ELR (cell line): ENCODE data around the gene CNIH4.
A peak's percentile ranks its signal among the peaks of the same experiment; 100 is the strongest.

Experiments
- DNase-seq: peaks from one replicate; pipeline ENCODE4 v3.0.0-alpha.2; 2015; ENCODE audit warnings: low read depth

CNIH4 gene

DNA sequence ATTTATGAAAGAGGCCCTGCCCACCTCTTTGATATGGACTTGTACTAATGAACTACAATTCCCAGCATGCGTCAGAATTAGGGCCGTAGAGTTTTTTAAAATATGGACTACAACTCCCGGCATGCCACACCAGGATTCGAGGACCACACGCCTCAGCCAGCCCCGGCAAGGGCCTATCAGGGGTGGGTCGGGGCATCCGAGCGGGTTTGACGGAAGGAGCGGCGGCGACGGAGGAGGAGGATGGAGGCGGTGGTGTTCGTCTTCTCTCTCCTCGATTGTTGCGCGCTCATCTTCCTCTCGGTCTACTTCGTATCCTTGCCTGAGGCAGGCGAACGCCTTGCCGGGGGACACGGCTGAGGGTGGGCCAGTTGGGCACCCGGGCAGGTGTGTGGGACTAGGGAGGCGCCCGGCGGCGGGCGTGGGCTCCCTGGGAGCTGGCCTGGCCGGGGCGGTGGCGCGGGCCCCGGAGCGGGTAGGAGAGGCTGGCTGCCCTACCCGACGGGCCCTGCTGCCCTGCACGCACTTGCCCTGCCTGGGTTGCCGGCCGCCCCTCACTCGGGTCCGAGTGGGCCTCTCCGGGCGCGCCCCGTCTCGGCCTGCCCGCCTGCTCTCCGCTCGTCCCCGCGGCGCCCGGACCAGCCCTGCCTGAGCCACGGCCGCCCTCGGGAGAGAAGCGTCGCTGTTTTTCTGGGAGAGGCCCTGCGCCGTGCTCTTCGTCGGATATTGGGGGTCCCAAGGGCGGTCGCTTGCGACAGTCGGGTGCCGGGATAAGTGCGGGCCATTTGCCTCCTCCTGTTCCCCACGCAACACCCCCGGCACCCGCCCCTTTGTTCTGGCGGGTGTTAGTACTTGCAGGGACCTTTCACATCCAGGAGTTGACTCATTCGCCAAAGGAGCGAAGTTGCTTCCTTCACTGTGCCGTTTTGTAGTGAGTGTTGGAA lies at the start of gene CNIH4:
TSS of gene CNIH4 (plus strand) at position 195 of the 941 bp plus-strand sequence. CDS start at position 241, 46 bp downstream.
- peak; percentile 98 for DNase-seq

DNA sequence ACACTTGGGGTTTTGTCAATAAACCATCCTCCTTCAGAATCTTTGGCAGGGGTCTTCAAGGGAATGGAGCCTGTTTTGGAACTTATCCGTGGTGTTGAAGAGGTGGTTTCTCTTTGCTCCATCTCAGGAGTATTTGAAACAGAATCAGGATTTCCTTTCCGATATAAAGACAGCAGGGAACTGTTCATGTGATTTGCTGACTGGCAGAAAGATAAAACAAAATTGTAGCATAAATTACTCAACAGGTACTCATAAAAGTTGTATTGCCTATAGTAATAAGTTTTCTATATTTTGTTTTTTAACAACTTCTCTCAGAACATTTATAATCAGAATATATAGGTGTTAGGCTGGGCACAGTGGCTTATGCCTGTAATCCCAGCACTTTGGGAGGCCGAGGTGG lies 48.6 kb upstream of the CNIH4 start:
- DNase-seq = no peak

DNA sequence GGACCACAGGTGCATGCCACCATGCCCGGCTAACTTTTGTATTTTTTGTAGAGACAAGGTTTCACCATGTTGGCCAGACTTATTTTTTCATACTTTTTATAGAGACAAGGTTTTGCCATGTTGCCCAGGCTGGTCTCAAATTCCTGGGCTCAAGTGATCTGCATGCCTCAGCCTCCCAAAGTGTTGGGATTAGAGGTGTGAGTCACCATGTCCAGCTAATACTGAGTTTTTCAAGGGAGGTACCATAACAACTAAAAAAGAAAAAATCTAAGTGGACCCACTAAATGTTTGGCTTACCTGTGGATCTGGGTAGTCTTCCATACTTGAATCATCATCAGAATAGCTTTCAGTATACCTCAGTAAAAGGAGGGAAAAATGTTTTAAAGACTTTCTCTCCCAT lies 45.2 kb upstream of the CNIH4 start:
- peak; percentile 34 for DNase-seq

DNA sequence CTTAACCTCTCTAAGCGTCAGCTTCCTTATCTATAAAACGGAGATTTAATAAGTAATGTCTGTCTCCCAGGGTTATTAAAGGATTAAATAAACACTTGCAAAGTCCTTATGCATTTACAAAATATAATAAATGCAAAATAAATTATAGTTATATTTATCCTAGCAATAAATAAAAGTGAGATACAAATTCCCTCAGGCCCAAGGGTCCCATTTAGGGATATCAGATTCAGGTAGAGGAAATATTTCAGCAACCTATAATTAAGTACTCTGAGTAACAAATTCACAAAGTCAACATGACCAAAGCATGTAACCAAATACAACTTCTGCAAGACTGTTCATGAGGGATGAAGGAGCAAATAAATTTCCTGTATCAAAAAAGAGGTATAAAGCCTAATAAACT lies 44.7 kb upstream of the CNIH4 start:
- DNase-seq = no peak

DNA sequence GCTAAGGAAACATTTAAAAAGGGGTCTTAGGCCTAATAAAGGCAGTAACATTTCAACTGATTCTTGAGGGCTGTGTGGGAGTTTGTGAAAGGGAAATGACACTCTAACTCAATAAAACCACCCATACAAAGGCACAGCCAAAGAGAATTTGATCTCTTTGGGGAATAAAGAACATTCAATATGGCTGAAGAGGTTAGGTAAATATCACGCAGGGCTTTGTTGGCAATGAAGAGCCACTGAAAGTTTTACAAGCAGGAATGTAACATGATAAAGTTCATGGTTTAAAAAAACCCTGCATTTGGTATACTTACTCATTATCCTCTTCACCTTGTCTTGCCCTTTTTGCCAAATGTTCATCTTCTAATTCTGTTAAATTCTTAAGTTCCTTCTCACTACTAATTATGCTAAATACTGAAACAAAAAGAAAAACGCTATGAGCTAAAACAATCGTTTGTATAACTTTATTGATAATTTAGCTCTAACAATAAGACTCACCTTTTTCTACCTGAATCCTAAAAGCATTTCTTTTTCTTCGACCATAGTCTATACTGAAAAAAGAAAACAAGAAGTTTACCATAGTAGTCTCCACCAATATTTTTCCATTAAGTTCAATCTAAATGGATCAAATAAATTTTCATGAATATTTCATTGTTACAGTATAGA lies 39.2 kb upstream of the CNIH4 start:
- no peak for DNase-seq

DNA sequence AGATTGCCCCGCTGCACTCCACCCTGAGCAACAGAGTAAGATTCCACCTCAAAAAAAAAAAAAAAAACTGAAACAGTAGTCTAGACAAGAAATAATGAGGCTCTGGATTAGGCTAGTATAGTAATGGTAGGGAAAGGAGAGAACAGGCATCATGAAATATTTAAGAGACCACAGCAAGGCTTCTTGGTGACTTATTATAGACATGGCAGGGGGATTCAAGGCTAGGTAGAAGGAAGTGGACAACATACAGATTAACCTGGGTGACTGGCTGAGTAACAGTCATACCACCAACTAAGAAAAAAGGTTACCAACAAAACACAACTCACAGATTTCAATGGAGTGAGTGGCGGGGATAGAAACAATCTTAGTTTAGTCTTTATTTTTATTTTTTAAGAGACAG lies 35.0 kb upstream of the CNIH4 start:
- no peak for DNase-seq

DNA sequence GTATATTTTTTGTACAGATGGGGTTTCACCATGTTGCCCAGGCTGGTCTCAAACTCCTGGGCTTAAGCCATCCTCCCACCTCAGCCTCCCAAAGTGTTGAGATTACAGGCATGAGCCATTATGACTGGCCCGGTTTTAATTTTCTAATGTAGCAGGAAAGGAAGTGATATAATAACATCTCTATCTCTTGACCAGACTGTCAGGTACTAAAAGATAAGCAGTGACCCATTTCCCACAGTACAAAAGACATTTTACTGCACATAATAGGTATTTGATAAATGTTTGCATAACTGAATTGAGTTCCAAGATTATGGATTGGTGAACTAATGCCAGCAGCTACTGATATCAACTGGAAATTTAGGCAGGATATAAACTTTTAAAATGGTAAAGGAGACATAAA lies 30.7 kb upstream of the CNIH4 start:
- no peak for DNase-seq

DNA sequence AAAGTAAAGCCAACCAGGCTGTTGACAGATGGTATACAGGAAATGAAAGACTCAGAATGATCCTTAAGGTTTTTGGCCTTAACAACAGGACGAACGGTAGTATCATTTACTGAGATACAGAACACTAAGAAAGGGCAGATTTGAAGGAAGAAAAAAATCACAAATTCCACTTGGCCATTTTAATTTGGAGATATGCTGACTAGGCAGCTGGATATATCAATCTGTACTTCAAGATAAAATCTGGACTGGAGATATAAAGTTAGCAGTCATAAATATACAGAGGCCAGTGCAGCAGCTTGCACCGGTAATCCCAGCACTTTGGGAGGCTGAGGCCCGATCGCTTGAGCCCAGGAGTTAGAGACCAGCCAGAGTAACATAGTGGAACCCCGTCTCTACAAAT lies 28.0 kb upstream of the CNIH4 start:
- DNase-seq = no peak

DNA sequence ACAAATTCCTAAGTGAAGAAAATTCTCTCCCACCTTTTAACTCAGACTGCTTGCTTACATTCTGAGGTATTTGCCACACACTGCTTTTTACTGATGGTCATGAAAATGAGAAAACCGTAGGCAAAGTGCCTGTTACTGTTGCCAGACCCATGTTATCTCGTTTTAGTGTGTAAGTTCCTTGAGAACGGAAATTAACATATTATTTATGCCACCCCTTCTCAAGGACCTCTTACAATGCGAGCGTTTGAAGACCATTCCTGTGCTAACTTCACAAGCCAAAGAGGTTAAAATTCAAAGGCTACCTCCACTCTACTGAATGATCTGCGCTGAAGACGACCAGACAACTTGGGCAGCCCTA lies 27.2 kb upstream of the CNIH4 start:
- no peak for DNase-seq

DNA sequence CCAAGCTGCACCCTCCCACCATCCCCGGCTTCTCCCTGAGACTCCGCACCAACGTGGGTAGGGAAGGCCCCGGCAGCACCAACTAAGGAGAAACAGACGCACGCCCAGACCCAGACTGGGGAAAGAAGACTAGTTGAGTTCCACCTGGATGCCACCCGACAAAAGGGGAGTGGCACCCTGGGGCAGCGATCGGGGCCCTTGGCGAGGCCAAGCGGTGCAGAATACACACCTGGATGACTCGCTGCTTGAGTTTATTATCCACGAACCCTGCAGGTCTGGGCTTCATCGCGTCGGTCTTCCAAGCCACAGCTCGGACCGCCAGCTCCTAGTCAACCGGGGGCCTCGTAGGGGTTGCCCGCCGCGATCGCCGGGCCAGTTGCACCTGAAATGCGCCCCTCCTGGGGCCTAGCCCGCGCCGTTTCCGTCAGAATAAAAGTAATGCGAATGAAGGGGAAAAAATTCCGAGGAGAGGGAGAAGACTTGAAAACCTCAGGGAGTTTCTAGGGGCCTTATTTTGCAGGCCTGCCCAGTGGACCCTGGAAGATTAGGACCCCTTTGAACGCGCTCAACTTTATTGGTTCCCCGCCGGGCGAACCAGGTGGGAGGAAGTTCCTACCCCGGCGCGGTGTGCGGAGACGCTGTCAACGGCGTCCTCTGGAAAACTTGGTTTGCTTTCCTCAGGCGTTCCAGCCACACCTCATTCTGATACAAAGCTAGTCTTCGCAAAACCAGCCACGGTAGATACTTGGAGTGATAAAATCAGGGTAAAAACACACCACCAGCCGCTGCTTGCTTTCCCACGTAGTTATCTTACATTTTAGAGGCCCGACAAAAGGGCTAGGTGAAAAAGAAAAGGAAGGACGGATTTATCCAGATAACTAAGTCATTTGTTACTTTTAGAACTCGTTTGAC lies 26.6 kb upstream of the CNIH4 start, which contains the start of gene NVL:
TSS of gene NVL (minus strand) at position 331 of the 912 bp plus-strand sequence. CDS start at position 286, 45 bp downstream.
- peak; percentile 95 for DNase-seq

DNA sequence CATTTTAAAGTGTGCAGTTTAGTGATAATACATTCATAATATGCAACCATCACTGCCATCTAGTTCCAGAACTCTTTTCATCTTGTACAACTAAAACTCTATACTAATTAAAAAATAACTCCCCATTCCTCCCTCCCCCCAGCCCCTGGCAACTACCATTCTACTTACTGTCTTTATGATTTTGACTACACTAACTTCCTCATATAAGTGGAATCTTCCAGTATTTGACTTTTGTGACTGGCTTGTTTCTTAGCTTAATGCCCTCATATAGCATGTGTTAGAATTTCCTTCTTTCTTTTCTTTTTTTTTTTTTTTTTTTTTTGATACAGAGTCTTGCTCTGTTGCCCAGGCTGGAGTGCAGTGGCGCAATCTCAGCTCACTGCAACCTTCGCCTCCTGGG lies 25.4 kb upstream of the CNIH4 start:
- no peak for DNase-seq

DNA sequence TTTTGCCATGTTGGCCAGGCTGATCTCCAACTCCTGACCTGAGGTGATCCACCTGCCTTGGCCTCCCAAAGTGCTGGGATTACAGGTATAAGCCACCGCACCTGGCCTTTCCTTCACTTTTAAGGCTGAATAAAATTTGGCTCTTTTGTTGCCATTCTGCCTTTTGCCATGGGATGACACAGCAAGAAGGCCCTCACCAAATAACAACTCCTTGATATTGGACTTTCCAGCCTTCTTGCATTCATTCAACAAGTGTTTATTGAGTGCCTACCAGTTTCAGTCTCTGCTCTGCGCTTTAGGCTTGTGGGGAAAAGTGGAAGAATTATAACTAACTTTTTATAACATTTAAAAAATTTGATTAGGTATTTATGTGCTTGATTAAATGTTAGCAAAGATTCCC lies 24.9 kb upstream of the CNIH4 start:
- no peak for DNase-seq

DNA sequence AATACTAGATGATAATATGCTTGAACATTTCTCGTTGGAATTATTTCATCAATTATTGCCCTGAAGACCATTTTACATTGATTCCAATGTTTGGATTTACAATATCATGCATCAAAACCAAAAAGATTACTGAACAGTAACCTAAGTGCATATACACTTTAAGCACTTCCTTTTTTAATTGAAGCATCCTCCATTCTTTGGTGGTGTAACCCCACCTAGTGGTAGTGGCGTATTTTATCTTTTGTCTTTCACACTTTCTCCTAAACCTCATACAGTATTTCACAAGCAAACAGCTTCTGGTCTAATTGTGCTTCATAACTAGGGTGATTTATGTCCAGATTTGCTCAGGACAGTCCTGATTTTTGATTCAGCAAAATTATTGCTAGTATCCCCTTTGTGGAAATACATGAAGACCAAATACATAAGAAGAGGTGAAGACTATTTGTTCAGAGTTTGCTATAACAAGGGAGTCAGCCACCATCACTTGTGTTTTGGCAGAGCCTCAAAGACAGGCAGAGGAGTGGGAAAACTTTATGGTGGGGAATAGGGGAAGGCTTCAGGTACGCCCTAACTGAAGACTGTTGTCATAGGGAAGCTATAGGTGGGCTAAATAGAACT lies 23.3 kb upstream of the CNIH4 start:
- DNase-seq = peak; percentile 74

DNA sequence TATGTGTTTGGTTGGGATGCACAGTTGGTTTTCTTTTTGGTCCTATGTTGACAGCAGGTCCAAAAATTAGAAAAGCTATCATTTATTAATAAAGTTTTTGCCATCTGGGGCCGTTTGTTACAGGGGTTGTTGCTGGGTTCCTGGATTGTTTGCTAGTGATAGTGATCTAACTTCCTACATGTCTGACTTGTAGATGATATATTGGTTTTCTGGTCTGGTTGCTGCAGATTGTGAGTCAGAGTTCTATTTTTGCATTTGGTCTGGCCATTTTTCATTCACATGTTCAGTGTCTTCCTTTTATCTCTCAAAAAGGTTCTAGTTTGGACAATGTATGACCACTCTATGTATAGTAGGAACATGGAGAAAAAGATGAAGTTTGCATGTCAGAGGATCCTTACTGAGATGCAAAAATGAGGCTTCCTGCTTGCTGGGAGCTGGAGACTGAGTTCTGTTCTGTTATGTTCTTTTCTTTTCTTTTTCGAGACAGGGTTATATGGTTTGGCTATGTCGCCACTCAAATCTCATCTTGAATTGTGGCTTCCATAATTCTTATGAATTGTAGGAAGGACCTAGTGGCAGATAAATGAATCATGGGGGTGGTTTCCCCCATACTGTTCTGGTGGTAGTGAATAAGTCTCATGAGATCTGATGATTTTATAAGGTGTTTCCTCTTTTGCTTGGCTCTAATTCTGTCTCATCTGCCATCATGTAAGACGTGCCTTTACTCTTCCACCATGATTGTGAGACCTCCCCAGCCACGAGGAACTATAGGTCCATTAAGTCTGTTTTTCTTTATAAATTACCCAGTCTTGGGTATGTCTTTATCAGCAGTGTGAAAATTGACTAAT lies 22.5 kb upstream of the CNIH4 start:
- DNase-seq = peak; percentile 59

DNA sequence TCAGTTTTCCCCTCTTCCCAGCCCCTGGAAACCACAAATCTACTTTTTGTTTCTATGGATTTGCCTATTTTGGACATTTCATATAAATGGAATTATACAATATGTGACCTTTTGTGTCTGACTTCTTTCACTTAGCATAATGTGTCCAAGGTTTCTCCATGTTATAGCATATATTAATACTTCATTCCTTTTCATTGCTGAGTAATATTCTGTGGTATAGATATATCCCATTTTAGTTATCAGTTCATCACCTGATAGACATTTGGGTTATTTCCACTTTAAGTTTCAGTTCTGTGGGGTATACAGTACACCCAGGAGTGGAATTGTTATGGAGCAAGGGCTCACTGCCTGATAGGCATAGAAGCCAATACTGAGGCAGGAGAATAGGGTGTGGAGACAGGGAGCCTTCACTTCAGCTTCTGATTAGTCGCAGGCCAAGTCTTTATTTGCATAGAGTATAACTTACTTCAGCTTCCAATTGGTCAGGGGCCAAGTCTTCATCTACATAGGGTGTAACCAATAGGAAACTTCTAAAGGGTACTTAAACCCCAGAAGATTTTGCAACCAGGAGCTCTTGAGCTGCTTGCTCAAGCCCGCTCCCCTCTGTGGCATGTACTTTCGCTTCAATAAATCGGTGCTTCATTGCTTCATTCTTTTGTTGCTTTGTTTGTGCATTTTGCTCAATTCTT lies 18.4 kb upstream of the CNIH4 start:
- DNase-seq = peak; percentile 4

DNA sequence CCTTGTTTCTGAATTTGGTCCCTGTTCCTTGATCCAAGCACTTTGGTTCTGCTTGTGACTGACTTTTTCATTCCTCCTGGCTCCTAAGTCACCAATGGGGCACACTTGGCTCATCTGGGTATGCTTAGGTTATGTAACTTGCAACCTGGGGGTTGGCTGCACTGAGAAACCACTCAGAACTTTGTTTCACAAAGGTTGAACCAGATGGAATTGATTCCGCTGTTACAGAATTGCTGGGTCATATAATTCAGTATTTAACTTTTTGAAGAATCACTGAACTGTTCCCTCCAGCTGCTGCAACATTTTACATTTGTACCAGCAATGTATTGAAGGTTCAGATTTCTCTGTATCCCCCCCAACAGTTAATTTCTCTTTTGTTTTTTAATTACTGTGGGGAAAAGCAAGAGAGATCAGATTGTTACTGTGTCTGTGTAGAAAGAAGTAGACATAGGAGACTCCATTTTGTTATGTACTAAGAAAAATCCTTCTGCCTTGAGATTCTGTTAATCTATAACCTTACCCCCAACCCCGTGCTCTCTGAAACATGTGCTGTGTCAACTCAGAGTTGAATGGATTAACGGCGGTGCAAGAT lies 17.1 kb upstream of the CNIH4 start:
- DNase-seq = no peak

DNA sequence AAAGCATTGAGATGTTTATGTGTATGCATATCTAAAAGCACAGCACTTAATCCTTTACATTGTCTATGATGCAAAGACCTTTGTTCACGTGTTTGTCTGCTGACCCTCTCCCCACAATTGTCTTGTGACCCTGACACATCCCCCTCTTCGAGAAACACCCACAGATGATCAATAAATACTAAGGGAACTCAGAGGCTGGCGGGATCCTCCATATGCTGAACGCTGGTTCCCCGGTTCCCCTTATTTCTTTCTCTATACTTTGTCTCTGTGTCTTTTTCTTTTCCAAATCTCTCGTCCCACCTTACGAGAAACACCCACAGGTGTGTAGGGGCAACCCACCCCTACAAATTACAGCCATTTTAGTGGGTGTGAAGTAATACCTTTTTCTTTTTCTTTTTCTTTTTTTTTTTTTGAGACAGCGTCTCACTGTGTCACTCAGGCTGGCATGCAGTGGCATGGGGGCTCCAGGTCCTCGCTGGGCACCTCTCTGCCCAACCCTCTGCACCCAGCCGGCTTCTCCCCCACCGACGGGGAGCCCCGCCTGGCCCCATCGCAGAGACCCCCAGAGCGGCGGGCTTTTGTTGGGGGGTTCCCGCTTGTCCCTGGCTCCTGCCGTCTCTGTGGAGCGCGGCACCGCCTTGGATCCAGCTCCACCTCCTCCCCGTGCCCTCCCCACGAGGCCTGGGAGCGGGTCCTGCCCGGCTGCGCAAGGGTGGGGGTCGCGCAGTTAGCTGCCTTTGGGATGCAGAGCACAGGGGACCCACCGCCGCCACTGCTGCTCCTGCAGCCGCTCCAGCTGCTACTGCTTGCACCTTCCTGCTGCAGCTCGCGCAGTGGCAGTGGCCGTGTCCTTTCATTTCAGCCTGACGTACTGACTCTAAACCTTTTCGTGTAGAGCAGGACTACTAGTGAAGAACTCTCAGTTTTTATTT lies 16.0 kb upstream of the CNIH4 start:
- peak; percentile 23 for DNase-seq

DNA sequence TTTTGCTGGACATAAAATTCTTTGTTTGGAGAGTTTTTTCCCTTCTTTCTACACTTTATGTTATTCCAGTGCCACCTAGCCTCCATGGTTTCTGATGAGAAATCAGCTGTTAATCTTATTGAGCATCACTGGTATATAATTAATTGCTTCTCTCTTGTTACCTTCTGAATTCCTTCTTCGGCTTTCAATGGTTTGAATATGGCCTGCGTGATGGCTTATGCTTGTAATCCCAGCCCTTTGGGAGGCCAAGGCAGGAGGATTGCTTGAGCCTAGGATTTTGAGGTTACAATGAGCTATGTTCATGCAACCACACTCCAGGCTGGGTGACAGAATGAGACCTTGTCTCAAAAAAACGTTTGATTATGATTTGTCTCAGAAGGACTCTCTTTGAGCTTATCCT lies 13.0 kb upstream of the CNIH4 start:
- DNase-seq = peak; percentile 20

DNA sequence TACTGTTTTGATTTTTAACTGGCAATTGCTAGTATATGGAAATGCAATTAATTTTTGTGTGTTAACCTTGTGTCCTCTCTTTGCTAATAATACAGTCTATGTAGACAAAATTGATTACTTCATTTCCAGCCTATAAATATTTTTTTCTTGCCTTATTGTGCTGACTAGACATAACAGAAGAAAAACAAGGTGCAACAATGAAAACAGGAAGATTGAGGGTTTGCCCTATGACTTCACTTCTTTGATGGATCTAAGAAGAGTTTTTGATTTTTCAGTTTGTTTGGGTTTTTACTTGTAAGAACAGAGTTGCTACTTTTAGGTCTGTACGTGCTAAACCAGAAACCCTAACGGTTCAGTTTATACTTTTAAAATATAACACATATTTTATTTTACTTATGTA lies 8.5 kb upstream of the CNIH4 start:
- DNase-seq = no peak
